MM.1S (cell line): ENCODE measurements around the gene APOH.

Source experiments
- DNase-seq: peaks from one replicate; pipeline ENCODE4 v3.0.0-alpha.2; 2015
- H2AFZ ChIP-seq: fragments of 300-600 bp; sonication (generic); 2 replicates; pipeline ENCODE4 v1.6.0; 2016; ENCODE audit warnings: antibody characterized with exemption, low read length
- H3F3A ChIP-seq: fragments of 300-600 bp; sonication (generic); 2 replicates; pipeline ENCODE4 v1.6.1; 2016; ENCODE audit warnings: mild to moderate bottlenecking, antibody characterized with exemption, low read length, moderate library complexity, mixed read lengths; ENCODE audit not compliant: insufficient read depth
- H3K27ac ChIP-seq: fragments of 300-600 bp; sonication (generic); 2 replicates; pipeline ENCODE4 v1.5.1; 2016; ENCODE audit warnings: mild to moderate bottlenecking, low read length
- H3K27me3 ChIP-seq: fragments of 300-600 bp; sonication (generic); replicated peaks from 2 replicates; pipeline ENCODE4 v1.6.0; 2016; ENCODE audit warnings: low read length; ENCODE audit not compliant: insufficient read depth
- H3K36me3 ChIP-seq: fragments of 300-600 bp; sonication (generic); replicated peaks from 2 replicates; pipeline ENCODE4 v1.6.1; 2016; ENCODE audit warnings: mild to moderate bottlenecking, low read length, mixed read lengths; ENCODE audit not compliant: insufficient read depth
- H3K4me1 ChIP-seq: fragments of 300-600 bp; sonication (generic); 2 replicates; pipeline ENCODE4 v1.6.1; 2016; ENCODE audit warnings: low read length, mixed read lengths
- H3K4me2 ChIP-seq: fragments of 300-600 bp; sonication (generic); 2 replicates; pipeline ENCODE4 v1.6.0; 2016; ENCODE audit warnings: low read depth, low read length
- H3K4me3 ChIP-seq: fragments of 300-600 bp; sonication (generic); 2 replicates; pipeline ENCODE4 v1.5.1; 2016; ENCODE audit warnings: low read length, mixed read lengths
- H3K79me2 ChIP-seq: fragments of 300-600 bp; sonication (generic); 2 replicates; pipeline ENCODE4 v1.6.1; 2016; ENCODE audit warnings: mixed run types, low read length, mixed read lengths
- H3K9ac ChIP-seq: fragments of 300-600 bp; sonication (generic); 2 replicates; pipeline ENCODE4 v1.6.1; 2016; ENCODE audit warnings: low read length, mixed read lengths
- H3K9me2 ChIP-seq: fragments of 300-600 bp; sonication (generic); replicated peaks from 2 replicates; pipeline ENCODE4 v1.6.1; 2016; ENCODE audit warnings: mild to moderate bottlenecking, low read length, mixed read lengths; ENCODE audit not compliant: insufficient read depth
- H3K9me3 ChIP-seq: fragments of 300-600 bp; sonication (generic); replicated peaks from 2 replicates; pipeline ENCODE4 v1.6.1; 2016; ENCODE audit warnings: mild to moderate bottlenecking, low read length, mixed read lengths; ENCODE audit not compliant: insufficient read depth
- H4K20me1 ChIP-seq: fragments of 300-600 bp; sonication (generic); 2 replicates; pipeline ENCODE4 v1.6.1; 2016; ENCODE audit warnings: mild to moderate bottlenecking, low read length, moderate library complexity, mixed read lengths; ENCODE audit not compliant: insufficient read depth
- CTCF ChIP-seq: fragments of 300-600 bp; sonication (generic); IDR thresholded peaks from 2 replicates; pipeline ENCODE4 v1.5.1; 2016; ENCODE audit warnings: antibody characterized with exemption, low read length, mixed read lengths
- EZH2 ChIP-seq: fragments of 300-600 bp; sonication (generic); optimal IDR thresholded peaks from 2 replicates; pipeline ENCODE3; 2017; ENCODE audit warnings: low read depth, mild to moderate bottlenecking, antibody characterized with exemption, low read length, mixed read lengths
- EZH2phosphoT487 ChIP-seq: fragments of 300-600 bp; sonication (generic); IDR thresholded peaks from 2 replicates; pipeline ENCODE4 v1.6.1; 2018; ENCODE audit warnings: antibody characterized with exemption, low read length

Gene APOH

GRCh38 chr17:66210208-66210574 is 19.0 kb downstream of the APOH start:
- Histone ChIP-seq H3K27ac (no peak overlapping the region), H3K27me3 (no peaks in the 10 kb centered on the region), H3K4me1 (no peaks in the 10 kb centered on the region), H3K9me2 (no peaks in the 10 kb centered on the region), H2AFZ (no peak overlapping the region), H4K20me1 (no peaks in the 10 kb centered on the region), H3K9me3 (no peaks in the 10 kb centered on the region), H3K4me2 (no peak overlapping the region), H3K79me2 (no peaks in the 10 kb centered on the region), H3K9ac (no peak overlapping the region), H3F3A (no peaks in the 10 kb centered on the region), H3K4me3 (no peak overlapping the region), H3K36me3 (no peaks in the 10 kb centered on the region)
- no peak for DNase-seq
- TF ChIP-seq CTCF (no peak), EZH2phosphoT487 (no peak), EZH2 (no peak)

GRCh38 chr17:66207936-66208335 is 21.3 kb downstream of the APOH start:
- Histone ChIP-seq H3K4me3 (no peak overlapping the region), H3F3A (no peaks in the 10 kb centered on the region), H3K36me3 (no peaks in the 10 kb centered on the region), H3K27me3 (no peaks in the 10 kb centered on the region), H3K9me2 (no peaks in the 10 kb centered on the region), H3K4me1 (no peaks in the 10 kb centered on the region), H4K20me1 (no peaks in the 10 kb centered on the region), H3K4me2 (no peak overlapping the region), H3K9ac (no peak overlapping the region), H2AFZ (no peak overlapping the region), H3K9me3 (no peaks in the 10 kb centered on the region), H3K79me2 (no peaks in the 10 kb centered on the region), H3K27ac (no peak overlapping the region)
- TF ChIP-seq EZH2phosphoT487, result no peak
- no peak for TF ChIP-seq CTCF
- TF ChIP-seq EZH2, result no peak
- DNase-seq, result no peak

- Histone ChIP-seq H3K27ac (no peak overlapping the region), H3K27me3 (no peaks in the 10 kb centered on the region), H2AFZ (no peak overlapping the region), H3K79me2 (no peaks in the 10 kb centered on the region), H4K20me1 (no peaks in the 10 kb centered on the region), H3K9me3 (no peaks in the 10 kb centered on the region), H3K4me3 (no peak overlapping the region), H3K4me1 (no peaks in the 10 kb centered on the region), H3K9me2 (no peaks in the 10 kb centered on the region), H3F3A (no peaks in the 10 kb centered on the region), H3K36me3 (no peaks in the 10 kb centered on the region), H3K9ac (no peak overlapping the region), H3K4me2 (no peak overlapping the region)
- TF ChIP-seq CTCF (no peak), EZH2 (no peak), EZH2phosphoT487 (no peak)
- DNase-seq, result no peak
These were observed 25.8 kb downstream of the APOH start for GRCh38 chr17:66203274-66204015.
